AG04449 (cell line): ENCODE measurements around the gene TAF15.

ENCODE experiments used
- CTCF ChIA-PET: fragments of 350-600 bp; formaldehyde crosslinking; extraction: SDS; loops from one replicate; lab custom pipeline; 2021; ENCODE audit warnings: antibody characterized with exemption; lab: Yijun Ruan, JAX
- POLR2A ChIA-PET: fragments of 400-600, 350-600 bp; formaldehyde crosslinking; extraction: SDS; loops from one replicate; lab custom pipeline; 2020; ENCODE audit warnings: antibody characterized with exemption, inconsistent platforms; lab: Yijun Ruan, JAX
- DNase-seq: peaks from one replicate; pipeline ENCODE4 v3.0.0-alpha.2; 2010; ENCODE audit warnings: low read depth, low spot score
- H3K4me3 ChIP-seq: 2 replicates; pipeline ENCODE4 v1.5.1; 2011; ENCODE audit warnings: low read depth, mild to moderate bottlenecking, control low read depth, low read length
- TF ChIP-seq, protein P1 (sequence below): IDR thresholded peaks from one replicate; pipeline ENCODE4 v1.5.1; 2011; ENCODE audit warnings: mild to moderate bottlenecking, moderate library complexity, low read length, control low read depth, inconsistent platforms; ENCODE audit not compliant: insufficient read depth; ENCODE audit errors: missing control alignments

Gene TAF15

DNA sequence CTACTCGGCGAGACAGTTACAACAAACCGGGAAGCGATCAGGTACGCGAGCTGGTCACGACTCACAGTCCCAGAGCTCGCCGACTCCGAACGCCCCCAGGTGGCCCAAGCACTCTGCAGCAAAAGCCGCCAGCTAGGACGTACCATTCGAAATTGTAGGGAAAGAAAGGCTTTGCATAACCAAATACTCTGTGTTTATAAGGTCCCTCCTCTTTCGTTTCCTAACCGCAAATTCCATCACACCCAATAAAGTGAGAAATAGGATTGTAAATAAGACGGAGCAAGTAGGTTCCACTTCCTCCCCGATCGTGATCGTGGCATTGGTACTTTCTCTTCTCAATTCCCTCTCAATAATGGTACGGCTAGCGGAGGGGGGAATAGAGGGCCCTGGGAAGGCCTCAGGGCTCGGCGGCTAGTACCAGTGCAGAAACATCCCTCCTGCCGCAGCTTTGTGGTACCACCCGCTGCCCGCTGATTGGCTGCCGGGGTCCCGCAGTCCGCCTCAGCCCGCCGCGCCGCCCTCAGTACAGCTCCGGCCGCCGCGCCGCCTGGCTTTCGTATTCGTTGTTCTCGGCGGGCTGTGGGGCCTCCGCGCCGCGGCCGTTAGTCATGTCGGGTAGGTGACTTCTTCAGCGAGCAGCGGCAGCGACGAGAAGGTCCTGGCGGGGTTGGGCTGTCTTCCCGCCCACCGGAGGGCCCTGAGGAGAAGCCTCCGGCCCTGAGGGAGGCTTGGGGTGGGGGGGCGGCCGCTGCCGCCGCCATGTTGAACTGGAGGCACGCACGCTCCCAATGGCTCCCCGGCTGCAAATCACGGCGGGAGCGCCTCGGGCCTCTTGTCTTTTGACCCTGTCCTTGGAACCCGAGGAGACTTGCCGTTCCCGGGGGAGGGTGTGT is at the start of gene TAF15:
TSS of gene TAF15 (plus strand) at position 523 of the 893 bp plus-strand sequence. CDS start at position 609, 86 bp downstream.
- peak within 1 kb of the TSS; percentile 88 for H3K4me3 ChIP-seq
- POLR2A ChIA-PET = interaction anchor here (0.5 to 1.8 kb wide), 20 partner anchors 9 to 755 kb away, joined by 3 to 12 read pairs (median 4); partner anchors contain the start of genes GAS2L2 and MMP28
- TF ChIP-seq, protein P1, sequence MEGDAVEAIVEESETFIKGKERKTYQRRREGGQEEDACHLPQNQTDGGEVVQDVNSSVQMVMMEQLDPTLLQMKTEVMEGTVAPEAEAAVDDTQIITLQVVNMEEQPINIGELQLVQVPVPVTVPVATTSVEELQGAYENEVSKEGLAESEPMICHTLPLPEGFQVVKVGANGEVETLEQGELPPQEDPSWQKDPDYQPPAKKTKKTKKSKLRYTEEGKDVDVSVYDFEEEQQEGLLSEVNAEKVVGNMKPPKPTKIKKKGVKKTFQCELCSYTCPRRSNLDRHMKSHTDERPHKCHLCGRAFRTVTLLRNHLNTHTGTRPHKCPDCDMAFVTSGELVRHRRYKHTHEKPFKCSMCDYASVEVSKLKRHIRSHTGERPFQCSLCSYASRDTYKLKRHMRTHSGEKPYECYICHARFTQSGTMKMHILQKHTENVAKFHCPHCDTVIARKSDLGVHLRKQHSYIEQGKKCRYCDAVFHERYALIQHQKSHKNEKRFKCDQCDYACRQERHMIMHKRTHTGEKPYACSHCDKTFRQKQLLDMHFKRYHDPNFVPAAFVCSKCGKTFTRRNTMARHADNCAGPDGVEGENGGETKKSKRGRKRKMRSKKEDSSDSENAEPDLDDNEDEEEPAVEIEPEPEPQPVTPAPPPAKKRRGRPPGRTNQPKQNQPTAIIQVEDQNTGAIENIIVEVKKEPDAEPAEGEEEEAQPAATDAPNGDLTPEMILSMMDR = peak; percentile 83
- DNase-seq = peak; percentile 95
- CTCF ChIA-PET = interaction anchor here (0.8 to 13.3 kb wide), 23 partner anchors 8 to 436 kb away, joined by 3 to 819 read pairs (median 4); partner anchors contain the start of genes C17orf50 and SLFN11

DNA sequence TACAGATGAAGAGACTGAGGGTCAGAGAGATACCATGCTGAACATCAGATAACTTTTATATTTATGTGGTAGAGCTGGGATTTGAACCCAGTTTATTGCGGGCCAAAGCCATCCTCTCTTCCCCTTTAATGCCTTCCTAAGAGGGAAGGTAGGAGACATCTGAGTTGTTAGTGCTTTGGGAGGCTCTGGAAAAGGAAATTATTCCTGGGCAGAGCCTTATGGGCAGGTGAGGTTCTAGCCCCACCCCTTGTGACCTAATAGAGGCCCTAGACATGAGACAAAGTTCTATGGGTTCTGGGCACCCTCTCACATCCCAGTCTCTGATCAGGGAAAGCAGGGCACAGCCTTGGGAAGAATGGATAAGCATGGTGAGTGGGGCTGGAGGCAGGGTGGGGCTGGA is 48.7 kb upstream of the TAF15 start, which contains the start of gene C17orf50:
TSS of gene C17orf50 (plus strand) at position 301 of the 400 bp plus-strand sequence. CDS start at position 356, 55 bp downstream.
- ChIA-PET CTCF (interaction anchor here (1.0 to 28.6 kb wide), 9 partner anchors 8 to 147 kb away, joined by 3 to 819 read pairs (median 9); partner anchors contain the start of genes MMP28 and TAF15), POLR2A (no interaction called here)
- no peak within 1 kb of the TSS for H3K4me3 ChIP-seq
- TF ChIP-seq, protein P1 = no peak
- DNase-seq = no peak

DNA sequence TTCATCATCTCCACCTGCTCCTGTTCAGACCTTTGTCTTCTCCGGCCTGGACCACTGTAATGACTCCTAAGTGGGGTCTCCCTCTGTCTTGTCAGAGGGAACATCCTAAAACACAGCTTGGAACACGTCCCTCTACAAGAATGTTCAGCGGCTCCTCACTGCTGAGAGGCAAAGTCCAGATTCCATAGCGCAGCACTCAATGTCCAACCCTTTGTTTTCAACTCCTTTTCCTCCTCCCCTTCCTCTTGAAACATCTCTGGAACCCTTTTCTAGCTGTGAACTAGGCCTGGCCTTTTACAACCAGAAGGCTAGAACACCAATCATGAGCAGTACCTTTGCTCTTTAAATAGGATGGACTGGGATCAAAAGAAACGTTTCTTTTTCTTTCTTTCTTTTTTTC is 47.7 kb upstream of the TAF15 start:
- POLR2A ChIA-PET = no interaction called here
- CTCF ChIA-PET = interaction anchor here (0.9 to 28.6 kb wide), 8 partner anchors 12 to 148 kb away, joined by 3 to 819 read pairs (median 6); partner anchors contain the start of genes MMP28 and TAF15
- H3K4me3 ChIP-seq = no peak overlapping the region
- TF ChIP-seq, protein P1 = no peak
- no peak for DNase-seq

DNA sequence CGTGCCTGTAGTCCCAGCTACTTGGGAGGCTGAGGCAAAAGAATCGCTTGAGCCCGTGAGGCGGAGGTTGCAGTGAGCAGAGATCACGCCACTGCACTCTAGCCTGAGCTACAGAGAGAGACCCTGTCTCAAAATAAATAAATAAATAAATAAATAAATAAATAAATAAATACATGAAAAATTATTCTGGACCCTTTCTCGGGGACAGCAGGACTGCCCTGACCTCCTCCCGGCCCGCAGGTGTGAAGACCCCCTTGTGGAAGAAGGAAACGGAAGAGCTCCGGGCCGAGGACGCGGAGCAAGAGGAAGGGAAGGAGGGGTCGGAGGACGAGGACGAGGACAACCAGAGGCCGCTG is 45.5 kb upstream of the TAF15 start:
- no peak for DNase-seq
- ChIA-PET POLR2A (interaction anchor here (1.0 kb wide), 1 partner anchor 45 kb away, joined by 12 read pairs; the partner anchor contains the start of gene TAF15), CTCF (interaction anchor here (0.5 to 28.6 kb wide), 40 partner anchors 8 to 1516 kb away, joined by 3 to 819 read pairs (median 4); partner anchors contain the start of genes GAS2L2, MMP28 and TAF15)
- peak overlapping the region; percentile 43 for H3K4me3 ChIP-seq
- TF ChIP-seq, protein P1 = no peak

DNA sequence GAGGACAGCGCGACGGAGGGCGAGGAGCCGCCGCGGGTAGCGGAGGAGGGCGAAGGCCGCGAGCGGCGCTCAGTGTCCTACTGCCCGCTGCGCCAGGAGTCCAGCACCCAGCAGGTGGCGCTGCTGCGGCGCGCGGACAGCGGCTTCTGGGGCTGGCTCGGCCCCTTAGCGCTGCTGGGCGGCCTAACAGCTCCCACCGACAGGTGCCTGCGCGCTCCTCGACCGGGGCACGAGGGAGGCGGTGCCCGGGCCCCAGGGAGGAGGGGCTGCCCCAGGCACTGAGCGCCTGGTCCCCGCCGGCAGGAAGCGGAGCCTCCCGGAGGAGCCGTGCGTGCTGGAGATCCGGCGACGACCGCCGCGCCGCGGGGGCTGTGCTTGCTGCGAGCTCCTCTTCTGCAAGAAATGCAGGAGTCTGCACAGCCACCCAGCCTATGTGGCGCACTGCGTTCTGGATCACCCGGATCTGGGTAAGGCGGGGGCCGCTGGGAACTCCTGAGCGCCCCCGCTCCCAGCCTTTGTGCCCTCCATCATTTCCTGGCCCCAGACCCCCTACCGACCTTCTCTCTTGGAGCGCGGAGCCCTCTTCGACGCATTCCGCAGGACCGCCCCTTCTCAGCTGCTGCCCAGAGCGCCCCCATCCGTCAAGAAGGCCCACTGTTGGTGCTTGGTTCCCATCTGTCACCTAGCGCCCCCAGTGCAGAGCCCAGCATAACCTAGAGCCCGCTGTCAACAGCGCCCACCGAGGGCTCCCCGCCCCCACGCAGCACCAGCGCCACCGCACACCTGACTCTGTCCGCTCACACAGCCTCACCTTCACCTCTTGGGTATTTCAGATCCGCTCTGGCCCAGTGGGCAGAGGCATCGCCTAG is 44.9 kb upstream of the TAF15 start:
- ChIA-PET CTCF (interaction anchor here (0.6 to 28.6 kb wide), 38 partner anchors 9 to 156 kb away, joined by 3 to 819 read pairs (median 4); partner anchors contain the start of genes GAS2L2, MMP28 and TAF15), POLR2A (interaction anchor here (1.0 kb wide), 1 partner anchor 45 kb away, joined by 12 read pairs; the partner anchor contains the start of gene TAF15)
- H3K4me3 ChIP-seq = peak overlapping the region; percentile 46

More for the DNA sequence above, 44.9 kb upstream of the TAF15 start:
- TF ChIP-seq, protein P1 = peak; percentile 98
- no peak for DNase-seq
